Adrenal gland (tissue), 5 donors: Measurements from ENCODE around the gene NMRAL1.

Experiments
- POLR2A ChIP-seq, 2 donors: fragments of 450-650 bp; IDR thresholded peaks; one replicate each; pipeline ENCODE4 v1.6.1; 2017; ENCODE audit warnings: antibody characterized with exemption in 2 of 2, mild to moderate bottlenecking in 2 of 2, moderate library complexity in 1 of 2
- TF ChIP-seq, protein P1 (sequence below), 6 experiments: fragments of 450-650 bp in 4 of 6; fragments of 200-600 bp in 2 of 6; sonication (generic) in 1 of 6; IDR thresholded peaks; 1 replicate in 5 of 6; 2 replicates in 1 of 6; pipeline versions ENCODE4 v1.5.1 to v1.8.0; 2016 to 2021; ENCODE audit warnings: antibody characterized with exemption in 6 of 6, mild to moderate bottlenecking in 2 of 6, moderate library complexity in 1 of 6
- donor health status: DM: no; HTN: no; CAD: no.

- TF ChIP-seq, protein P1, sequence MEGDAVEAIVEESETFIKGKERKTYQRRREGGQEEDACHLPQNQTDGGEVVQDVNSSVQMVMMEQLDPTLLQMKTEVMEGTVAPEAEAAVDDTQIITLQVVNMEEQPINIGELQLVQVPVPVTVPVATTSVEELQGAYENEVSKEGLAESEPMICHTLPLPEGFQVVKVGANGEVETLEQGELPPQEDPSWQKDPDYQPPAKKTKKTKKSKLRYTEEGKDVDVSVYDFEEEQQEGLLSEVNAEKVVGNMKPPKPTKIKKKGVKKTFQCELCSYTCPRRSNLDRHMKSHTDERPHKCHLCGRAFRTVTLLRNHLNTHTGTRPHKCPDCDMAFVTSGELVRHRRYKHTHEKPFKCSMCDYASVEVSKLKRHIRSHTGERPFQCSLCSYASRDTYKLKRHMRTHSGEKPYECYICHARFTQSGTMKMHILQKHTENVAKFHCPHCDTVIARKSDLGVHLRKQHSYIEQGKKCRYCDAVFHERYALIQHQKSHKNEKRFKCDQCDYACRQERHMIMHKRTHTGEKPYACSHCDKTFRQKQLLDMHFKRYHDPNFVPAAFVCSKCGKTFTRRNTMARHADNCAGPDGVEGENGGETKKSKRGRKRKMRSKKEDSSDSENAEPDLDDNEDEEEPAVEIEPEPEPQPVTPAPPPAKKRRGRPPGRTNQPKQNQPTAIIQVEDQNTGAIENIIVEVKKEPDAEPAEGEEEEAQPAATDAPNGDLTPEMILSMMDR (IDR thresholded peaks at IDR 0.05): no peak
- no peak for TF ChIP-seq POLR2A (IDR thresholded peaks at IDR 0.05)
Measured at GRCh38 chr16:4463522-4464163, 10.8 kb downstream of the NMRAL1 start.
